GM12892 (cell line): ENCODE data around the gene CLN5.

Source experiments
- POLR2A ChIP-seq: IDR thresholded peaks from 2 replicates; pipeline ENCODE4 v1.6.1; 2011; ENCODE audit warnings: low read depth, low read length, control low read depth
- POLR2AphosphoS5 ChIP-seq: IDR thresholded peaks from 2 replicates; pipeline ENCODE4 v1.6.1; 2011; ENCODE audit warnings: low read depth, low read length, control low read depth
- TAF1 ChIP-seq: IDR thresholded peaks from 2 replicates; pipeline ENCODE4 v1.6.1; 2011; ENCODE audit warnings: low read depth, mild to moderate bottlenecking, control low read depth, low read length, borderline replicate concordance

DNA sequence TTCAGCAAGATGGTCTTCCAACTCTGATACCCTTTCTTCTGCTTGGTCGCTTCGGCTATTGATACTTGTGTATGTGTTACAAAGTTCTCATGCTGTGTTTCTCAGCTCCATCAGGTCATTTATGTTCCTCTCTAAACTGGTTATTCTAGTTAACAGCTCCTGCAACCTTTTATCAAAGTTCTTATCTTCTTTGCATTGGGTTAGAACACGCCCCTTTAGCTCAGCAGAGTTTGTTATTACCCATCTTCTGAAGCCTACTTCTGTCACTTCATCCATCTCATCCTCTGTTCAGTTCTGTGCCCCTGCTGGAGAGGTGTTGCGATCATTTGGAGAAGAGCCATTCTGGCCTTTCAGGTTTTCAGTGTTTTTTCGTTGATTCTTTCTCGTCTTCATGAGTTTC lies 24.9 kb upstream of the CLN5 start:
- no peak for TF ChIP-seq POLR2A
- TF ChIP-seq POLR2AphosphoS5: no peak
- no peak for TF ChIP-seq TAF1
